Fibroblast of lung (primary cell): ENCODE data around the gene TNNT3. TPM values are rescaled to one million over a fixed set of nuclear protein-coding genes. Genes with fewer than 3 reads are reported as not detected.

Source experiments
- DNase-seq, 2 donors: peaks; one replicate each; pipeline versions ENCODE4 v3.0.0 to v3.0.0-alpha.2; 2010; ENCODE audit warnings: low read depth in 2 of 2
- H2AFZ ChIP-seq: 2 replicates; pipeline ENCODE4 v1.5.1; 2012; ENCODE audit warnings: low read length, control low read depth, inconsistent platforms
- H3K27ac ChIP-seq: 2 replicates; pipeline ENCODE4 v1.5.1; 2011; ENCODE audit warnings: low read length, control low read depth; ENCODE audit not compliant: insufficient read depth
- H3K27me3 ChIP-seq: 2 replicates; pipeline ENCODE4 v1.5.1; 2011; ENCODE audit warnings: mild to moderate bottlenecking, low read length; ENCODE audit not compliant: control insufficient read depth, insufficient read depth
- H3K36me3 ChIP-seq: 2 replicates; pipeline ENCODE4 v1.5.1; 2011; ENCODE audit warnings: low read length; ENCODE audit not compliant: control insufficient read depth, insufficient read depth
- H3K4me1 ChIP-seq: 2 replicates; pipeline ENCODE4 v1.5.1; 2011; ENCODE audit warnings: low read length; ENCODE audit not compliant: control insufficient read depth, insufficient read depth; ENCODE audit errors: extremely low read depth
- H3K4me2 ChIP-seq: 2 replicates; pipeline ENCODE4 v1.5.1; 2011; ENCODE audit warnings: low read length, control low read depth; ENCODE audit not compliant: insufficient read depth; ENCODE audit errors: extremely low read depth
- H3K4me3 ChIP-seq, 4 experiments: fragments of 200-600 bp in 1 of 4; sonication (generic) in 1 of 4; replicated peaks in 1 of 4; 2 replicates each; pipeline ENCODE4 v1.5.1; 2011 to 2016; ENCODE audit warnings: low read length in 4 of 4, low read depth in 3 of 4, mild to moderate bottlenecking in 3 of 4, control low read depth in 2 of 4, inconsistent platforms in 1 of 4, mixed read lengths in 1 of 4; ENCODE audit not compliant: insufficient read depth in 1 of 4; ENCODE audit errors: control extremely low read depth in 1 of 4
- H3K79me2 ChIP-seq: 2 replicates; pipeline ENCODE4 v1.5.1; 2012; ENCODE audit warnings: mild to moderate bottlenecking, low read length, inconsistent platforms; ENCODE audit not compliant: control insufficient read depth, insufficient read depth
- H3K9ac ChIP-seq: 2 replicates; pipeline ENCODE4 v1.5.1; 2011; ENCODE audit warnings: mild to moderate bottlenecking, low read length, control low read depth; ENCODE audit not compliant: insufficient read depth
- H3K9me3 ChIP-seq: 2 replicates; pipeline ENCODE4 v1.5.1; 2012; ENCODE audit warnings: low read depth, low read length; ENCODE audit not compliant: control insufficient read depth, insufficient read depth
- H4K20me1 ChIP-seq: 2 replicates; pipeline ENCODE4 v1.5.1; 2011; ENCODE audit warnings: low read length; ENCODE audit not compliant: control insufficient read depth, insufficient read depth; ENCODE audit errors: extremely low read depth
- CTCF ChIP-seq, 2 donors: IDR thresholded peaks in 1 of 2; conservative IDR thresholded peaks in 1 of 2; 1 replicate in 1 of 2; 2 replicates in 1 of 2; pipeline ENCODE4 v1.5.1; 2011 to 2012; ENCODE audit warnings: low read length in 2 of 2, control low read depth in 1 of 2, inconsistent platforms in 1 of 2, low read depth in 1 of 2, mild to moderate bottlenecking in 1 of 2
- EZH2 ChIP-seq: IDR thresholded peaks from 2 replicates; pipeline ENCODE4 v1.5.1; 2012; ENCODE audit warnings: low read length, control low read depth, mild to moderate bottlenecking; ENCODE audit errors: missing control alignments
- polyA plus RNA-seq, 2 donors: library from polyadenylated mRNA; depleted of rRNA in 1 of 2; stranded (reverse) in 1 of 2; unstranded in 1 of 2; fragments of >200 nt; gene quantifications; 2 replicates each; pipeline ENCODE4 v1.2.1, GENCODE V29; 2011 to 2012; ENCODE audit warnings: missing spikeins in 1 of 2
- total RNA-seq: library from RNA; depleted of rRNA; stranded (reverse); fragments of >200 nt; gene quantifications from 2 replicates; pipeline ENCODE4 v1.2.1, GENCODE V29; 2014

Gene TNNT3
- total and polyA plus RNA-seq, 2 donors (not counting 1 experiment from before 2014, with no cell fraction given) = not detected

- Histone ChIP-seq H2AFZ (no peak overlapping the region), H3K4me2 (no peak overlapping the region), H3K27me3 (peaks cover 6% of the 10 kb centered on the region), H3K36me3 (no peaks in the 10 kb centered on the region), H3K9ac (no peak overlapping the region), H3K9me3 (no peaks in the 10 kb centered on the region), H3K4me1 (no peaks in the 10 kb centered on the region), H3K4me3 (no peak overlapping the region), H4K20me1 (no peaks in the 10 kb centered on the region), H3K27ac (no peak overlapping the region), H3K79me2 (no peaks in the 10 kb centered on the region)
- no peak for TF ChIP-seq CTCF (conservative IDR thresholded peaks at IDR 0.05 in 1 of 2, IDR thresholded peaks at IDR 0.05 in 1 of 2; ENCODE audit: low read depth in 1 of 2, low read length in 2 of 2)
- TF ChIP-seq EZH2 = no peak
- DNase-seq = no peak
These were observed 19.8 kb upstream of the TNNT3 start for GRCh38 chr11:1899686-1900085.

- peaks cover 2% of the 10 kb centered on the region for H3K27me3 ChIP-seq
- no peaks in the 10 kb centered on the region for H4K20me1 ChIP-seq
- TF ChIP-seq EZH2 (no peak), CTCF (conservative IDR thresholded peaks at IDR 0.05 in 1 of 2, IDR thresholded peaks at IDR 0.05 in 1 of 2; ENCODE audit: low read depth in 1 of 2, low read length in 2 of 2) (no peak)
- H3K4me3 ChIP-seq = no peak overlapping the region
- H3K36me3 ChIP-seq = no peaks in the 10 kb centered on the region
- no peak overlapping the region for H3K27ac ChIP-seq
- no peaks in the 10 kb centered on the region for H3K9me3 ChIP-seq
- no peak overlapping the region for H3K4me2 ChIP-seq
- no peak overlapping the region for H2AFZ ChIP-seq
- H3K9ac ChIP-seq = no peak overlapping the region
- no peaks in the 10 kb centered on the region for H3K4me1 ChIP-seq
- no peaks in the 10 kb centered on the region for H3K79me2 ChIP-seq
- no peak for DNase-seq
These were observed 13.3 kb upstream of the TNNT3 start for GRCh38 chr11:1906181-1906580.

GRCh38 chr11:1906611-1907423 is 12.7 kb upstream of the TNNT3 start:
- H3K27ac ChIP-seq = no peak overlapping the region
- DNase-seq = no peak
- H3K79me2 ChIP-seq = no peaks in the 10 kb centered on the region
- H3K36me3 ChIP-seq = no peaks in the 10 kb centered on the region
- H3K4me3 ChIP-seq = no peak overlapping the region
- H4K20me1 ChIP-seq = no peaks in the 10 kb centered on the region
- TF ChIP-seq CTCF (conservative IDR thresholded peaks at IDR 0.05 in 1 of 2, IDR thresholded peaks at IDR 0.05 in 1 of 2; ENCODE audit: low read depth in 1 of 2, low read length in 2 of 2) (no peak), EZH2 (no peak)
- no peak overlapping the region for H2AFZ ChIP-seq
- no peaks in the 10 kb centered on the region for H3K9me3 ChIP-seq
- no peaks in the 10 kb centered on the region for H3K4me1 ChIP-seq
- H3K27me3 ChIP-seq = peaks cover 2% of the 10 kb centered on the region
- H3K4me2 ChIP-seq = no peak overlapping the region
- H3K9ac ChIP-seq = no peak overlapping the region
